Stimulated activated CD4-positive, alpha-beta T cell treated with anti-CD3 and anti-CD28 coated beads, Interleukin-4, amount 100 ng/mL, for 48 hours (primary cell): ENCODE results near the gene ATRAID.

Source experiments
- DNase-seq, 2 donors: peaks; one replicate each; pipeline ENCODE4 v3.0.0-alpha.2; 2020; ENCODE audit warnings: low read depth in 2 of 2

The ATRAID gene

GRCh38 chr2:27219091-27219490 lies 7.2 kb downstream of the ATRAID start:
- DNase-seq = no peak

- no peak for DNase-seq
These were observed 8.2 kb downstream of the ATRAID start for GRCh38 chr2:27220091-27220490.

- no peak for DNase-seq
These were observed 9.3 kb downstream of the ATRAID start for GRCh38 chr2:27221166-27221565.

GRCh38 chr2:27222407-27222806 lies 10.6 kb downstream of the ATRAID start:
- DNase-seq = no peak

GRCh38 chr2:27223416-27223815 lies 11.6 kb downstream of the ATRAID start:
- DNase-seq = no peak

- no peak for DNase-seq
These were observed 13.7 kb downstream of the ATRAID start for GRCh38 chr2:27225526-27225925.

- DNase-seq = no peak
These were observed 15.7 kb downstream of the ATRAID start for GRCh38 chr2:27227501-27227900.

GRCh38 chr2:27231921-27232320 lies 20.1 kb downstream of the ATRAID start:
- no peak for DNase-seq

GRCh38 chr2:27233341-27233740 lies 21.5 kb downstream of the ATRAID start:
- DNase-seq = no peak

- no peak for DNase-seq
These were observed 24.3 kb downstream of the ATRAID start for GRCh38 chr2:27236136-27236535.

- no peak for DNase-seq
These were observed 24.8 kb downstream of the ATRAID start for GRCh38 chr2:27236626-27237025.

- DNase-seq = no peak
These were observed 25.6 kb downstream of the ATRAID start for GRCh38 chr2:27237341-27237945.

- DNase-seq = no peak
These were observed 27.1 kb downstream of the ATRAID start for GRCh38 chr2:27238976-27239375.

- no peak for DNase-seq
These were observed 28.6 kb downstream of the ATRAID start for GRCh38 chr2:27240406-27240805.

GRCh38 chr2:27241761-27242613 lies 30.1 kb downstream of the ATRAID start:
- DNase-seq = no peak

GRCh38 chr2:27242614-27242951 lies 30.7 kb downstream of the ATRAID start:
- DNase-seq = no peak

- no peak for DNase-seq
These were observed 31.7 kb downstream of the ATRAID start for GRCh38 chr2:27243391-27244130.

- DNase-seq = no peak
These were observed 33.3 kb downstream of the ATRAID start for GRCh38 chr2:27245116-27245515.

- no peak for DNase-seq
These were observed 33.8 kb downstream of the ATRAID start for GRCh38 chr2:27245626-27246025.

- no peak for DNase-seq
These were observed 36.1 kb downstream of the ATRAID start for GRCh38 chr2:27247893-27248292.

GRCh38 chr2:27249159-27249890 lies 37.5 kb downstream of the ATRAID start:
- no peak for DNase-seq
